HG03175 (cell line): ENCODE measurements around the gene ARSB.
"Not testable (repeated sequence)": the region's sequence is repeated elsewhere in the genome, so short reads cannot be mapped to it uniquely, and the experiment has no call there.

Experiments
- ATAC-seq: cut with Tn5 transposase; IDR thresholded peaks from one replicate; pipeline ENCODE4 v1.9.1; 2021; ENCODE audit warnings: mild to moderate bottlenecking, moderate library complexity; ENCODE audit not compliant: unreplicated experiment

The ARSB gene

GRCh38 chr5:78785454-78785853 is 199.7 kb downstream of the ARSB start:
- no peak for ATAC-seq

- no peak for ATAC-seq
Observed at GRCh38 chr5:78783434-78784130, 201.5 kb downstream of the ARSB start.

GRCh38 chr5:78782728-78783127 is 202.4 kb downstream of the ARSB start:
- no peak for ATAC-seq

- no peak for ATAC-seq
Observed at GRCh38 chr5:78781611-78782286, 203.4 kb downstream of the ARSB start.

GRCh38 chr5:78779771-78780616 is 205.1 kb downstream of the ARSB start:
- ATAC-seq = no peak

- ATAC-seq = no peak
Observed at GRCh38 chr5:78779262-78779661, 205.8 kb downstream of the ARSB start.

GRCh38 chr5:78778538-78778937 is 206.6 kb downstream of the ARSB start:
- no peak for ATAC-seq

- ATAC-seq = no peak
Observed at GRCh38 chr5:78777901-78778300, 207.2 kb downstream of the ARSB start.

GRCh38 chr5:78776637-78777036 is 208.5 kb downstream of the ARSB start:
- no peak for ATAC-seq

- ATAC-seq = no peak
Observed at GRCh38 chr5:78773655-78774054, 211.5 kb downstream of the ARSB start.

GRCh38 chr5:78771260-78772205 is 213.6 kb downstream of the ARSB start:
- no peak for ATAC-seq

GRCh38 chr5:78768781-78769380 is 216.2 kb downstream of the ARSB start:
- ATAC-seq = no peak

- no peak for ATAC-seq
Observed at GRCh38 chr5:78766412-78766762, 218.7 kb downstream of the ARSB start.

- ATAC-seq = no peak
Observed at GRCh38 chr5:78765756-78766411, 219.2 kb downstream of the ARSB start.

GRCh38 chr5:78765116-78765515 is 220.0 kb downstream of the ARSB start:
- no peak for ATAC-seq

GRCh38 chr5:78763659-78764189 is 221.4 kb downstream of the ARSB start:
- no peak for ATAC-seq

- ATAC-seq = not testable (repeated sequence)
Observed at GRCh38 chr5:78762743-78763142, 222.4 kb downstream of the ARSB start.

GRCh38 chr5:78761840-78762239 is 223.3 kb downstream of the ARSB start:
- ATAC-seq = no peak

- ATAC-seq = no peak
Observed at GRCh38 chr5:78760770-78761169, 224.3 kb downstream of the ARSB start.
